Endothelial cell (in vitro differentiated cells): Measurements from ENCODE around the gene RNF141. TPM values are rescaled to one million over a fixed set of nuclear protein-coding genes. Genes with fewer than 3 reads are reported as not detected.

ENCODE experiments used
- DNase-seq: peaks from one replicate; pipeline ENCODE4 v3.0.0; 2021; ENCODE audit warnings: low spot score
- H3K27ac Mint-ChIP-seq: one replicate; pipeline ENCODE4 v1.8.0; 2021; ENCODE audit warnings: mixed read lengths, inconsistent platforms; ENCODE audit not compliant: unreplicated experiment
- H3K27me3 Mint-ChIP-seq: one replicate; pipeline ENCODE4 v1.8.0; 2021; ENCODE audit warnings: mild to moderate bottlenecking, moderate library complexity, mixed read lengths, inconsistent platforms; ENCODE audit not compliant: unreplicated experiment
- H3K36me3 Mint-ChIP-seq: one replicate; pipeline ENCODE4 v1.8.0; 2021; ENCODE audit warnings: mild to moderate bottlenecking, low read depth, mixed read lengths, inconsistent platforms; ENCODE audit not compliant: unreplicated experiment
- H3K4me1 Mint-ChIP-seq: one replicate; pipeline ENCODE4 v1.8.0; 2021; ENCODE audit warnings: mild to moderate bottlenecking, mixed read lengths, inconsistent platforms; ENCODE audit not compliant: unreplicated experiment
- H3K4me3 Mint-ChIP-seq: one replicate; pipeline ENCODE4 v1.8.0; 2021; ENCODE audit warnings: mild to moderate bottlenecking, mixed read lengths, inconsistent platforms; ENCODE audit not compliant: unreplicated experiment
- H3K9me3 Mint-ChIP-seq: one replicate; pipeline ENCODE4 v1.8.0; 2021; ENCODE audit warnings: mixed read lengths, inconsistent platforms; ENCODE audit not compliant: unreplicated experiment
- CTCF ChIP-seq: fragments of 200-600 bp; sonication (generic); IDR thresholded peaks from one replicate; pipeline ENCODE4 v1.5.0; 2021; ENCODE audit warnings: antibody characterized with exemption; ENCODE audit not compliant: unreplicated experiment
- total RNA-seq: library from RNA; stranded (reverse); fragmentation: NEBNext Ultra II Directional; extraction: Animal tissue kit (Norgen Biotek cat#: 25700); gene quantifications from one replicate; pipeline ENCODE4 v1.2.1, GENCODE V29; 2021; ENCODE audit not compliant: unreplicated experiment

RNF141 gene
- total RNA-seq, 1 donor from 2014 or later = 32.8 TPM

- no peak for TF ChIP-seq CTCF
- Mint-ChIP-seq H3K27ac (no peak overlapping the region), H3K4me1 (peaks cover 3% of the 10 kb centered on the region), H3K27me3 (peaks cover 9% of the 10 kb centered on the region), H3K4me3 (peak overlapping the region; percentile 15), H3K36me3 (peaks cover 70% of the 10 kb centered on the region), H3K9me3 (no peaks in the 10 kb centered on the region)
- DNase-seq = no peak
Measured at GRCh38 chr11:10490032-10490397, 51.0 kb downstream of the RNF141 start.

GRCh38 chr11:10488934-10489691 lies 51.9 kb downstream of the RNF141 start:
- H3K36me3 Mint-ChIP-seq = peaks cover 67% of the 10 kb centered on the region
- no peaks in the 10 kb centered on the region for H3K9me3 Mint-ChIP-seq
- H3K4me3 Mint-ChIP-seq = no peak overlapping the region
- H3K4me1 Mint-ChIP-seq = peaks cover 3% of the 10 kb centered on the region
- H3K27me3 Mint-ChIP-seq = peaks cover 9% of the 10 kb centered on the region
- TF ChIP-seq CTCF = no peak
- no peak for DNase-seq
- no peak overlapping the region for H3K27ac Mint-ChIP-seq

- Mint-ChIP-seq H3K27ac (no peak overlapping the region), H3K27me3 (peaks cover 9% of the 10 kb centered on the region), H3K4me1 (peaks cover 3% of the 10 kb centered on the region), H3K4me3 (peak overlapping the region; percentile 5), H3K36me3 (peaks cover 60% of the 10 kb centered on the region), H3K9me3 (no peaks in the 10 kb centered on the region)
- DNase-seq = no peak
- TF ChIP-seq CTCF = no peak
Measured at GRCh38 chr11:10488121-10488933, 52.7 kb downstream of the RNF141 start.

DNA sequence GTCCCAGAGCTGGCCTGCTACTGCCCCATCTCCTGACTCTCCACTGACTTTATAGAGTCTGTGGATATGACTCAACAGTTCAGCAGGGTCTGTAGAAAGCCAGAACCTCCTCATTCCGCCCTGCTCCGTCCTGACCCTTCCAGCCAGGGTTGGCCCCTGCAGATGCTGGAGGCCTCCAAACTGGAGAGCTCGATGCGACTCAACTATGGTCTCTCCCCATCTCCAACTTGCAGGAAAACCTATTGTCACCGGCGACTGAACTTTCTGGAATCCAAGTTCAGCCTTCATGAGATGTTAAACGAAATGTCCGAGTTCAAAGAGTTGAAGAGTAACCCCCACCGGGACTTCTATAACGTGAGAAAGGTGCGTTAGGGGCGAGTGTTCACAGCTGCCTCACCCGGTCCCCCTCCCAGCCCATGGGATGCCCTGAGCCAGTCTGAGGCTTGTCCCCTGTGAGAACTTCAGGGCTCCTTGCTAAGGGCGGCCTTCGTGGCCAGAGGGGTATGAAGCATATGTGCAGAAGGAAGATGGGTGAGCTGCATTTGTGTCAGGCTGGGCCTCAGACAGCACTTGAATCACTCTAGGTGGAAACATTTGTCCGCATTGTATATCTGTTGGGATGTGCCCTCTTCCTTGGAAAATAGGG lies 53.9 kb downstream of the RNF141 start:
- Mint-ChIP-seq H3K27me3 (peaks cover 7% of the 10 kb centered on the region), H3K4me3 (peak overlapping the region; percentile 27), H3K27ac (no peak overlapping the region), H3K36me3 (peaks cover 54% of the 10 kb centered on the region), H3K9me3 (no peaks in the 10 kb centered on the region), H3K4me1 (peaks cover 3% of the 10 kb centered on the region)
- TF ChIP-seq CTCF = no peak
- DNase-seq = no peak
